ENCODE data around the gene BLOC1S1.

GRCh38 chr12:55693323-55694187, 22.3 kb upstream of the BLOC1S1 start:
- no peak for TF ChIP-seq CTCF (IDR thresholded peaks at IDR 0.05; ENCODE audit: borderline replicate concordance, extremely low read depth, low read length, poor library complexity, severe bottlenecking)
- no peak for TF ChIP-seq EZH2 (IDR thresholded peaks at IDR 0.05; ENCODE audit: borderline replicate concordance, low read depth, low read length, severe bottlenecking)

Data from DND-41 (cell line).